Measurements from ENCODE around the gene ZNF485. TPM values are rescaled to one million over a fixed set of nuclear protein-coding genes. Genes with fewer than 3 reads are reported as not detected.

The ZNF485 gene
- total and polyA plus RNA-seq, 2 of the 8 experiments (the other 6 are each of a cell fraction or from before 2014, with no cell fraction given) = 2.5 to 8.2 TPM

- H3K9ac ChIP-seq (replicated peaks in 1 of 4; ENCODE audit: extremely low read depth in 1 of 4, low read depth in 3 of 4, low read length in 3 of 4) = no peak overlapping the region
- H3K9me3 ChIP-seq (ENCODE audit: insufficient read depth in 2 of 2, low read depth in 1 of 2, low read length in 1 of 2) = peaks cover 21 to 45% of the 10 kb centered on the region in 2 experiments
- no peak overlapping the region for H4K5ac ChIP-seq (ENCODE audit: insufficient read length, low read depth, low read length)
- H3K4me1 ChIP-seq (replicated peaks in 1 of 4; ENCODE audit: control insufficient read depth in 3 of 4, insufficient read depth in 4 of 4, low read length in 3 of 4) = no peaks in the 10 kb centered on the region
- no peak overlapping the region for H4K8ac ChIP-seq (ENCODE audit: extremely low read depth, insufficient read depth, low read length)
- no peak overlapping the region for H3K18ac ChIP-seq (ENCODE audit: extremely low read depth, low read length)
- no peak overlapping the region for H4K91ac ChIP-seq (replicated peaks; ENCODE audit: insufficient read length, low read length)
- H3K4me3 ChIP-seq (ENCODE audit: extremely low read depth in 1 of 4, insufficient read depth in 2 of 4, low read depth in 3 of 4, low read length in 4 of 4) = no peak overlapping the region
- no peaks in the 10 kb centered on the region; a peak in 1 of 7 replicates for H3K27me3 ChIP-seq (replicated peaks in 1 of 4; ENCODE audit: control insufficient read depth in 3 of 4, extremely low read depth in 1 of 4, insufficient read depth in 3 of 4, low read length in 3 of 4)
- no peak for FAIRE-seq
- no peaks in the 10 kb centered on the region for H3K23me2 ChIP-seq (ENCODE audit: low read depth, low read length)
- H2BK20ac ChIP-seq (ENCODE audit: low read length) = no peak overlapping the region
- H3K27ac ChIP-seq (ENCODE audit: low read depth, low read length) = no peak overlapping the region
- WGBS, 2 experiments (ENCODE audit: extremely low coverage in 1 of 2, insufficient coverage in 1 of 2, insufficient read length in 1 of 2, insufficient replicate concordance in 2 of 2, low coverage in 1 of 2, low lambda C conversion rate in 2 of 2, missing lambda C conversion rate in 1 of 2) = 85% methylated on average over 2 of the region's 2 CpGs; no CpG with 5 or more reads in 1 of the 2 experiments
- no peak overlapping the region for H3K23ac ChIP-seq (ENCODE audit: insufficient read length)
- no peak overlapping the region for H3K56ac ChIP-seq (replicated peaks; ENCODE audit: insufficient read length, low read depth, low read length)
- H2BK120ac ChIP-seq (replicated peaks; ENCODE audit: low read depth, low read length) = no peak overlapping the region
- H3K4me2 ChIP-seq (ENCODE audit: insufficient read depth in 1 of 2, low read depth in 2 of 2, low read length in 2 of 2) = no peak overlapping the region
- no peaks in the 10 kb centered on the region for H4K20me1 ChIP-seq (replicated peaks in 1 of 2; ENCODE audit: control insufficient read depth in 1 of 2, insufficient read depth in 2 of 2, low read length in 2 of 2)
- no peaks in the 10 kb centered on the region for H3K79me2 ChIP-seq (ENCODE audit: control insufficient read depth in 1 of 2, insufficient read depth in 2 of 2, low read length in 2 of 2)
- POLR2A ChIA-PET (ENCODE audit: partially characterized antibody) = no interaction called here
- H2AFZ ChIP-seq (ENCODE audit: low read length) = no peak overlapping the region
- no peak overlapping the region for H3K14ac ChIP-seq (ENCODE audit: insufficient read length)
- no peak overlapping the region for H2BK5ac ChIP-seq (ENCODE audit: low read depth, low read length)
- no peak overlapping the region for H2BK15ac ChIP-seq (ENCODE audit: low read length)
- no peak for DNase-seq (ENCODE audit: low read depth in 1 of 2, low spot score in 2 of 2)
- no peak overlapping the region for H2BK12ac ChIP-seq (ENCODE audit: low read depth, low read length)
- CTCF ChIA-PET (ENCODE audit: partially characterized antibody) = interaction anchor here (0.6 kb wide), 1 partner anchor 21 kb away, joined by 3 read pairs; no protein-coding TSS in a partner anchor
- no peak overlapping the region for H3K4ac ChIP-seq (replicated peaks; ENCODE audit: insufficient read length, low read depth, low read length)
- no peaks in the 10 kb centered on the region for H3K79me1 ChIP-seq (ENCODE audit: low read depth, low read length)
- H2AK5ac ChIP-seq (ENCODE audit: low read depth, low read length) = no peak overlapping the region
- no peaks in the 10 kb centered on the region for H3K36me3 ChIP-seq (ENCODE audit: control insufficient read depth in 2 of 4, insufficient read depth in 4 of 4, low read length in 3 of 4)
- no peak for TF ChIP-seq BACH1 (IDR thresholded peaks at IDR 0.05; ENCODE audit: low read length)
- TF ChIP-seq POLR2A (IDR thresholded peaks at IDR 0.05; ENCODE audit: control extremely low read depth in 1 of 2, low read depth in 2 of 2, low read length in 2 of 2) = no peak
Observed at GRCh38 chr10:43599333-43599732, 6.9 kb upstream of the ZNF485 start.

Measured in H1 (cell line).